ENCODE results near the gene HMHB1.

Gene HMHB1
- 0 to 0.06 (median 0) reads per million in 18 experiments for total RNA-seq

- DNase-seq: no peak
These were observed at the start of gene HMHB1 for GRCh38 chr5:143812085-143812705. Gene HMHB1 (plus strand): TSS chr5:143812161.

- DNase-seq: no peak
These were observed 49.2 kb upstream of the HMHB1 start for GRCh38 chr5:143762636-143763220.

DNA sequence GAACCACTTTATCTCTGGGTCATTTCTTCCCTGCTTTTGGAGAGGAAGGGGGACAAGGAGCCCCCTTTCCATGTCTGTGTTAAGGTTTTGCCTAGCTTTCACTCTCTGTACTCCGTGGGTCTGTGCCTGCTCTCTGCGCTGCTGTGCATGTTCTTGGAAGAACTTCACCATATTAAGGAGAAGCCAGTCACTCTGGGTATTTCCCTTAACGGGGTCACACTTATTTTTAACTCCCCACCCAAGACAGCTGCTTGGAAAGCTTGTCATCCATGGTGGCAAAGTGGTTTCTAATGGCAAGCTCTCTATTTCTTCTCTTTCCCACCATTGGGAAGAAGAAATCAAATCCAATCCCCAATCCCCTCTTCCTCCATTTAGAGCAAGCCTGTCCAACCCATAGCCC lies 44.8 kb upstream of the HMHB1 start:
- no peak for DNase-seq

GRCh38 chr5:143769026-143769786 lies 42.8 kb upstream of the HMHB1 start:
- DNase-seq: no peak

- DNase-seq: no peak
These were observed 41.5 kb upstream of the HMHB1 start for GRCh38 chr5:143770450-143770849.

DNA sequence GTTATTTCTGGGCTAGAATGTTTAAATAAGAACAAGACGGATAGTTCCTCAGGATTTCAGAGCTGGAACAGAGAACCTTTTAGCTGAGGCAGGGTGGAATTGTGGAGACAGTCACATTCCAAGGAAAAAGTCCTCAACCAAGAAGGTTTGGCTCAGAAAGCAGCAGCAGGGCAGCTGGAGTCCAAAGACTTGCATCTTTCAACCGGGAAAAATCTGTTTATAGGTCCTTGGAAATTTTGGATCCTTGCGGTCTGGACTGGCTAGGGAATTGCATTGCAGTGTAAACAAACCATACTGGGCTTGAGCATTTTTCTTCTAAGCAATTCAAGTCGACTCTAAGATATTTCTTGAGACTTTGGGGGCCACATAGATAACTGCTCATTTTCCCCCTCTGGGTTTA lies 40.8 kb upstream of the HMHB1 start:
- no peak for DNase-seq

DNA sequence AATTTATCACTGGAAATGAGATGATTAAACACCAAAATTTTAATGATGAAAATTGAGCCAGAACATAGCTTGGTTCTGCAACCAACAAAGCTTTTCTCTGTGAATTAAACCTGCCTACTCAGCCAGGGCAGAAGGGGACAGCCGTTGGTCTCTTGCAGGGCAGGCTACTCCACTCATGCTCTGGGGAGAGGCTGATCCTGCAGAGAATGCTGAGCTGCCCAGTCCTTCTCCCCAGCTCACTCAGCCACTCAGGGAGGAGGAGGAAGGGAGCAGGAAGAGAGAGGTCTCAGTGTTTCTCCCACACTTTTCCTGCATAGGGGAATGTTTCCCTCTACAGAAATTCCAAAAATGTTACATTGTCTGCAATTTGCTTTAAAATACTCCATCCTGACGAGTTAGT lies 40.4 kb upstream of the HMHB1 start:
- DNase-seq: no peak

- DNase-seq: no peak
These were observed 39.3 kb upstream of the HMHB1 start for GRCh38 chr5:143772621-143773020.

DNA sequence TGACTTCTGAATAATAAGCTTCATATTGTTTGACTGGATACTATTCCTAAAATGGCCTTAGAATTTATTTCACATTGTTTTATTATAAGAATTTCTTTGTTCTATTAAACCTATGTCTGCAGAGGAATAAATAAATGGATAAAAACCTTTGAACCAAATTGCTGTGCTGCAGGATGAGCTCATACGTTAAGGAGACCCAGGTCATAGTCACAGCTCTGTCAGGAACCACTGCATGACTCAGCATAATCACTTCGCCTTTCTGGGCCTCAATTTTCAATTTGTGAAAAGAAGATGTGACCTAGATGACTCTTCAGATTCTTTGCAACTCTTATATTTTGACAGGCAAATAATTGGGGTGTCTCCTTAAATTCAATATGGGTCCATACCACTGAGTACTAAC lies 36.7 kb upstream of the HMHB1 start:
- DNase-seq: peak; percentile 64 to 70

DNA sequence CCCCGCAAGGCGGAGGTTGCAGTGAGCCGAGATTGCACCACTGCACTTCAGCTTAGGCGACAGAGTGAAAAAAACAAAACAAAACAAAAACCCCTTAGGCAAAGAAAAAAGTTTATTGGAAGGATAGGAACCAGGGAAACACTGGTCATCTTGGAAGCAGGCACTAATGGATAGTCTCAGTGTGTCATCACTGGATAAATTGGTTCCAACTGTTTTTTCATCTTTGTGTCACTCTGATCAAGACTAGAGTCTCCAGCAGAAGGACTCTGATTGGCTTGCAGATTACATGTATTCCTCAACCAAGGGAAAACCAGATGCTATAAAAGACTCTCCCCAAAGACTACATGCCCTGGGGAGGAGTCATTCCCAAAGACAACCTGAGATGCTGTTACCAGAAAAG lies 35.0 kb upstream of the HMHB1 start:
- DNase-seq: no peak

GRCh38 chr5:143779506-143779905 lies 32.5 kb upstream of the HMHB1 start:
- DNase-seq: no peak

GRCh38 chr5:143781993-143782520 lies 29.9 kb upstream of the HMHB1 start:
- no peak for DNase-seq

DNA sequence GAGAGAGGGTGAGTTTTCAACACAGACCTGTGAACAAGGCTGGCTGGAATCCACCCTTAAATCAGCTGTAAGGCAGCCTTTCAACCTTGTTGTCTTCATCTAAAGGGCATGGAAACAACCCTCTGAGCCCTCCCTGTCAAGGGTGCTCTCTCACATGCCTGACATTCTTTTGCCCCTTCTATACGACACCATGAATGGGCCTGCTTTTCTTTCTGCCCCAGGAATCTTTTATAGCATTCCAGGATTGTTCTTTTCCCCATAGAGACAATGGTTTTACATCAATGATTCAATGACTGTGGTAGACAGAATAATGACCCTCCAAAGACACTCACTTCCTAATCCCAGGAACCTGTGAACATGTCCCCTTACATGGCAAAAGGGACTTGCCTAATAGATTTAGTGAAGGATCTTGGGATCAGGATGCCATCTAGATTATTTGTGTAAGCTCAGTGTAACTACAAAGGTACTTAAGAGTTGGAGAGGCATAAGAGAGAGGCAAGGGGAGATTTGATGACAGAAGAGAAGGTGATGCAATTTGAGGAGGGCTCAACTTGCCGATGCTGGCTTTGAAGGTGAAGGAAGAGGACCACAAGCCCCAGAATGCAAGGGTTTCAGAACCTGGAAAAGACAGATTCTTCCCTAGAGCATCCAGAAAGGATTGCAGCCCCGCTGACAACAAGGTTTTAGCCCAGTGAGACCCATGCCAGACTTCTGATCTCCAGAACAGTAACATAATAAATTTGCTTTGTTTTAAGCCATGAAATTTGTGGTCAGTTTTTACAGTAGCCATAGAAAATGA lies 29.2 kb upstream of the HMHB1 start:
- DNase-seq: no peak

GRCh38 chr5:143788401-143788800 lies 23.6 kb upstream of the HMHB1 start:
- DNase-seq: no peak

DNA sequence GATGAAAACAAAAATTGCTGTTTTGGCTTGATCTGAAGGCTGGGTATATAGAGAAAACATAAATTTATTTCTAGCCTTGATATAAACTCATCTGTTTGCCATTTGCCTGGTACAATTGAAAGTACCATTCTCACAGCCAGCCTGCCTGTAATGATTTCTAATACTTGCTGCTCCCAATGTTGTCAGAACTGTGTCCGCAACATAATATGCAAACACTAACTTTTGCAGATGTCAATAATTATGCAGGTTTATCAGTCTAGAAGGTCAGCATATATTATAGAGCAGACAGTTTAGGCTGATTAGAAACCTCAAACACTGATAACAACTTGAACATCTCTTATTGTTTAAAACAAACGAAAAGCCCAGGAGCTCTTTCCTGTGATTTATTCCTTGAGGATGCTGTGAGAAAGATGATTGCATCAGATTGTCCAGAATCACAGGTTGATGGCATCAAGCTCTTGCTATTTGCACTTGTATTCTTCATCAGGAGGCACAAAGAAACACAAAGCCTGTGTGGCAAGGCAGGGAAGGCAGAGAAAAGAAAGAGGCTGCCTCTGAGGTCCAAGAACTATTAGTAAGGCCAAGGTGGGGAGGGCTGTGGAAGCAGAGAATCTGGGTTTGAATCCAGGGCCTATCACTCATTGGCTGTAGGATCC lies 21.4 kb upstream of the HMHB1 start:
- DNase-seq: no peak

DNA sequence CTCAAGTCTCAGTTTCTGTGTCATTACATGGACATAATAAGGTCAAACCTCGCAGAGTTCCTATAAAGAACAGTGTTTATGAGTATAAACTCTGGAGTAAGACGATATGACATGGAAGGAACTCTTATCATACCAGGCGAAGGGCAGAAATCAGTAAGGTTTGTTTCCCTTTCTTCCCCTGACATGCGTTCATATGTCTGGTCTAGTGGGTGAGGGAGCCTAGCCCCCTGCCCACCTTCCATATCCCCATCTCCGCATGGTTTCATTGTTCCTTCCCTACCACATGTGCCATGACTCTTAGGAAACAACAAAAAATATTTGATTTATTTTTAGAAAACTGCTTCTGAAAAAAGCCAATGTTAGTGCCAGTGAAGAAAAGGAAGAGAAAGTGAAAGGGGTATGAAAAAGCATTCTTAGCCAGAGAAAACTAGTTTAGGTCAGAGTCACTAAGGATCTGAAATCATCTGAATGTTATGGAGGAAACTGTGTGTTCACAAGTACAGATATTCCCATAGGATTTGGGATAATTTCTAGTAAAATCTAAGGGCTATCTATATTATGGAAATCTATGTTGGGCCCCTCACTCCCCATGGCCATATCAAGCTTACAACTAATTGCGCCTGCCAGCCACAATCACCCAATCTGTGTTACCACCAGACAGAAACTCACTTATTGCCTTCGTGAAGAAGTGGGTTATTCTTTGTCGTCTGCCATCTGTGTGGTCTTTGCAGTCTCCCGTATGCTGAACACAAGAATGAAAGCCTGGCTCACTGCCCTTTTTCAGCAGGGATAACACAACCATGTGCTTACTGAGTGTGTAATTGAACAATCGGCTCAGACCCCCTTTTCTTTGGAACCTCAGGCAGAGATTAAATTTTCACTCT lies 19.9 kb upstream of the HMHB1 start:
- peak in 1 of 2 donors; percentile 45 for DNase-seq

GRCh38 chr5:143793249-143793648 lies 18.7 kb upstream of the HMHB1 start:
- no peak for DNase-seq

DNA sequence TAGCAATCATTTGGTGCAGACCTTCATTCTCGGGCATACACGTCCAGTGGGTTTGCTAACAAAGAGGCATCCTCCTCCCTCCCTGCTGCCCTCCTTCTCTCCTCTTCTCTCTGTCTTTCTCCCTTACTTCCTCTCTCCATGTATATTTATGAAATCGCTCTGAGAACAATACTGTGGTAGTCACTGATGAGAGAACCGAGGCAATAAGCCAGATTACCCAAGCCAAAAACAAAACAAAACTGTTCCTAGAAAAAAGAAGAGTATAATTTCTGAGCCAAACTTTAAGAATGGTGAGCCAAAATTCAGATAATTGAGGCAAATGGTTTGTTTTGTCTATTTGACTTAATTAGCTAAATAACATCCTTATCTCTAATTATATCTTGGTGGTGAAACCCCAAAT lies 15.8 kb upstream of the HMHB1 start:
- no peak for DNase-seq

GRCh38 chr5:143796753-143797152 lies 15.2 kb upstream of the HMHB1 start:
- DNase-seq: peak; percentile 71 to 78

DNA sequence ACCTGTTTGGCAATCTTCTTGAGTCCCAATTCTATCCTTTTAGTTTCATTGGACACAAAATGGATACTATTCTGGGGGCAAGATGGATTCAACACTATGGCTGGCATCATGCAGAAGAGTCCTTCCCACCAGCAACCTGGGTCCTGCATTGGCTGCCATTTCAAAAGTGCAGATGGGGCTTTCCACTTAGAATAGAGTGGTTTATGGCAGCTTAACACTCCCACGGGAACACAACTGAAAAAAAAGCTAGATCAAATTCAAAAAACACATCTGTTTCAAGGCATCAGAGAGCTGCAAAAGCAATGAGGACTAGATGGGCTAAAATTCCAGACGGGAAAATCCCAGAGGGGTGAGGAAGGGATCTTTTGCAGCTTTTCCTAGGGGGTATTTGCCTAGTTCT lies 11.2 kb upstream of the HMHB1 start:
- no peak for DNase-seq

GRCh38 chr5:143801252-143801939 lies 10.6 kb upstream of the HMHB1 start:
- DNase-seq: no peak
